GM12872 (cell line): ENCODE data around the gene PRKN.

Experiments used
- CTCF ChIP-seq: IDR thresholded peaks from 3 replicates; pipeline ENCODE4 v1.5.1; 2011; ENCODE audit warnings: low read depth, mild to moderate bottlenecking, low read length, moderate library complexity; ENCODE audit not compliant: insufficient read depth

The PRKN gene

GRCh38 chr6:161365633-161366032, 1361.9 kb downstream of the PRKN start:
- no peak for TF ChIP-seq CTCF

DNA sequence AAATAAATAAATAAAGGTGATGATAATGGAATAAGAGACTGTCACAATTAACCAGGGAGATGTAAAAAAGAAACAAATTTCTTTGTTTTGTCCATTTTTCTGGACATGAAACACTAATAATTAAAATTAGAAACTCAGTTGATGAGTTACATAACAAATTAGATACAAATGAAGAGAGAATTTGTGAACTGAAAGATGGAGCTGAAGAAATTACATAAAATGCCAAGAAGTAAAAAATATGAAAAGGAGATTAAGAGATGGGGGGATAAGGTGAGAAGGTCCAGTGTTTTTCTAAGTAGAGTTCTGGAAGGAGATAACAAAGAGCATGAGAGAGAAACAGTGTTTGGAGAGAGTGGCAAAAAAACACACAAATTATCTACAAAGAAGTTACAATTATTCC, 1364.3 kb downstream of the PRKN start:
- TF ChIP-seq CTCF: no peak

- TF ChIP-seq CTCF: no peak
Measured at GRCh38 chr6:161362266-161362665, 1365.3 kb downstream of the PRKN start.

DNA sequence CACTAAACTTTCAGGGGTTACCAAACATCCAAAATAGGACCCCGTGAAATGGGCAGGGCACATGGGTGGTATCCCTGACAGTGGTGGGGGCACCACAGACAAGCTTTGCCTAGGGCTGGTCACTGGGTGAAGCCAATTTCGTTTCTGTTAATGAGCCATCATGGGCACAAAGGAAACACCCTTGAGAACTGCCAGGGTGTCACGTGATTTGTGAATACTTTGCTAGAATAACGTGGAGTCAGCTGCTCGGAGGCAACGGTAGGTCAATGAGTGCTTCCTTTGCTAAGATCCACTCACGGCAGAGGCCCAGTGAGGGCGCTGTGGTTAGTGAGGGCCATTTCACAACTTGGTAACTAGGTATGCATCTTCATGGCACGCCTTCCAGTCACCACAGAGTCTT, 1366.0 kb downstream of the PRKN start:
- TF ChIP-seq CTCF: no peak

DNA sequence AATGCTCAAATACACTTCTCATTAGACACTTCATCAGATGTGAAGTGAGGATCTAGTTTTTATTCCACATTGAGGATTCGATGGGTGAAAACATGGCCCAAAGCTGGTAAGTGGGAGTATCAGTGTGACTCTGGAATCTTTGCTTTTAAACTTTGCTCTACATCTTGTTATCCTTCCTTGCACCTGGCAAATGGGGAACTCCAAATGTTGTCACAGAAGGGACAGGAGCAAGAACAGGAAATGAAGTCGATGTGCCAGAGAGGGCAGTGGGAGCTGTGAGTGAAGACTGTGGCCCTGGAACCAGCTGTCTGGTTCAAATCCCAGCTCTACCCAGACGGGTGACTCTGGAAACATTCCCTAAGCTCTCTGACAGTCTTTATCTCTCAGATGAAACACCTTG, 1367.0 kb downstream of the PRKN start:
- no peak for TF ChIP-seq CTCF

DNA sequence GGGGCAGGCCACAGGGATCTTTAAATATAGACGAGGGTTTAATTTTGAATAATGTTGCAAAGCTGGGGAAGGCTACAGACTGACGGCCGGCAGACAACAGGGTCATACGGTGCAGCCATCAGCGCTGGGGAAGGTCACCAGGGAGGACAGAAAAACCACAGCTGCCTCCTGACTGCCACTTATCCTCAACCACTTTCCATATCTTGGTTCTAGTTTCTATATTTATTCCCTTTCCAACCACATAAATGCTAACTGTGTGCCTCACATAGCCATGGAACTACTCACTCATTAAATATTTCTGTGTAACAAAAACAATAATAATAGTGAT, 1368.0 kb downstream of the PRKN start:
- TF ChIP-seq CTCF: no peak

DNA sequence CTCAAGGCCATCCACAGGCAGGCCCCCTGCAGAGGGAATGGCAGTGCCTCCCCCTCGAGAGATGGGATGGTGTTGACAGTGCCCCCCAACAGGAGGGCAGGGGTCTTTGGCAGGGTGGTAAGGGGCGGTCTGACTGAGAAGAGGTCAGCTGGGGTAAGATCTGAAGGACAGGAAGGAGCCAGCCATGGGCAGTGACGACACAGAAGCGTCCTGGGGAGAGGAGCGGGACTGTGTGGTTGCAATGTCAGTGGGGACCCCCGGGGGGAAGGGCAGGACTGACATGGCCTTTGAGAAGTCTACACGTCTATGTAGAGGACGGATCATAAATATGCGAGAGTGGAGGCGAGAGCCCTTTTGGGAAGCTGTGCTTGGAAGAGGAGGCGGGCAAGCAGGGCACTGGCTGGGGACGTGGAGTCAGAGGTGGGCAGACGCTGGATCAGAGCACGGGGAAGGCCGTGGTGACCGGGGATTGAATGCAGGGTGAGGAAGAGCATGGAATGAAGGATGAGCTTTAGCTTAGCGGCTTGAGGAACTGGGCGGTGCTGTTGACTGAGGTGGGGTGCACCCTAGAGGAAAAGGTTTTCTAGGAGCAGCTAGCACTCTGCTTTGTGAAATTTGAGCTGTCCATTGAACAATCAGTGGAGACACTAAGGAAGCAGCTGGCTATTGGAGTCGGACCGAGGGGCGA, 1371.3 kb downstream of the PRKN start:
- TF ChIP-seq CTCF: no peak

- no peak for TF ChIP-seq CTCF
Measured at GRCh38 chr6:161355696-161356095, 1371.9 kb downstream of the PRKN start.
